Fibroblast of skin of back (primary cell): Measurements from ENCODE around the gene TGFBR2.

Source experiments
- DNase-seq: peaks from one replicate; pipeline ENCODE4 v3.0.0-alpha.2; 2013

The TGFBR2 gene

GRCh38 chr3:30694148-30694547 is 87.7 kb downstream of the TGFBR2 start:
- DNase-seq = no peak

DNA sequence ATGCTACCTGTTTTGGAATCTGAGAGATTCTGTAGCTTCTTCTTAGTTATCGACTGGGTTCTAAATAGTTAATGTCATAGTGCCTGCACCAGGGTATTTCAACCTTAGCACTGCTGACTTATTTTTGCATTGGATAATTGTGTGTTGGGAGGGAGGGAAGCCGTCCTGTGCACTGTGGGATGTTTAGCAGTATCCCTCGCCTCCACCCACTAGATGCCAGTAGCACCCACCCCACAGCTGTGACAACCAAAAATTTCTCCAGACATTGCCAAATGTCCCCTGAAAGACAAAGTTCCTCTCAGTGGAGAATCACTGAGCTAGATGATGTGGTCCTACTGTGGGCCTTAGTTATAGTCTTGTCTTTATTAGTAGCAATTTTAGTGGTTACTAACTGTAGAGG is 88.3 kb downstream of the TGFBR2 start:
- DNase-seq = no peak

DNA sequence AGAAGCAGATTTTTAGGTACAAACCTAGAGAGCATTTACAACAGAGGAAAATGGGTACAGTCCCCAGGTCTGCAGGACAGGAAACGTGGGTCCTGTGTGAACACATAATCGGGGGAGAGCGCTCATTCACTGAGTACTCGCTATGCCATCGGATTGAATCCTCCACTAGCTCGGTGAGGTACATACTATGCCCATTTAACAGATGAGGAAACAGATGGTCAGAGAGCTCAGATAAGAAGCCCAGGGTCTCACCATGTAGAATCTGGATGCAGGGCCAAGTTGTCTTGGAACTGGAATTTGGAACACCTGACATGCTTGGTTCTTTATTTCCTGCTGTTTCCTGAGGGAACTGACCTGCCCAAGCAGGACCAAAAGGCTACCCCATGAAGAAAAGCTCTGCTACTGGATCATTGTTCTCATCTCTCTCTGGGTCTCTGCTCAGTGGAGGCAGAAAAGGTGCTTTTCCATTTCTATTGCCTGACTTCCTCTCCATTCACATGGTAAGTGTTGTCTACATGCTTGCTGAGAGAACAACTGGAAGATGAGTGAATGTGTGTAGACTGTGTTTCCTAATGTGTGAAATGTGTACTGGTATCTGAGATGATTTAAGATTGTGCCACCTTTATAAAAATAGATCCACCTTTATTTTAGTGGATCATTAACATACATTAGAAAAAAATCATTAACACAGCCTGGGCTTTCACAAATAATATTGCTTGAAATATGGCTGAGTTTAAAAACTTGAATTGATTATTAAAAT is 89.1 kb downstream of the TGFBR2 start:
- DNase-seq = no peak

- no peak for DNase-seq
These were observed 90.0 kb downstream of the TGFBR2 start for GRCh38 chr3:30696403-30696819.

- DNase-seq = no peak
These were observed 90.5 kb downstream of the TGFBR2 start for GRCh38 chr3:30696896-30697295.

DNA sequence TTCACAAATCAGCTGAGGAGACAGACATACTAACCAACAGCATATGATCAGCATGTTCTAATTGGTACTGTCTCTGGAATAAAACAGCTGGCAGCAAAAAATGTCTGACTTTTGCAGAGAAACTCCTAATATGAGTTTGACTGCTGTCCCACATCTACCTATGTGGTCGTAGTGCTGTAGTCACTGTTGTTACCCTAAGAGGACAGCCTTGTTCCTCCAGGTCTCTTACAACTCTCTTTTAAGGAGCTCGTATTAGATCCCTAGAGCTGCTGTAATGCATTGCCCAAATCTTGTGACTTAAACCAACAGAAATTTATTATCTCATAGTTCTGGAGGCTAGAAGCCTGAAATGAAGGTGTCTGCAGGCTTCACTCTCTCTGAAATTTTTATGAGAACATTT is 92.1 kb downstream of the TGFBR2 start:
- DNase-seq = no peak

- no peak for DNase-seq
These were observed 93.5 kb downstream of the TGFBR2 start for GRCh38 chr3:30699927-30700326.

GRCh38 chr3:30700702-30701321 is 94.4 kb downstream of the TGFBR2 start:
- no peak for DNase-seq

DNA sequence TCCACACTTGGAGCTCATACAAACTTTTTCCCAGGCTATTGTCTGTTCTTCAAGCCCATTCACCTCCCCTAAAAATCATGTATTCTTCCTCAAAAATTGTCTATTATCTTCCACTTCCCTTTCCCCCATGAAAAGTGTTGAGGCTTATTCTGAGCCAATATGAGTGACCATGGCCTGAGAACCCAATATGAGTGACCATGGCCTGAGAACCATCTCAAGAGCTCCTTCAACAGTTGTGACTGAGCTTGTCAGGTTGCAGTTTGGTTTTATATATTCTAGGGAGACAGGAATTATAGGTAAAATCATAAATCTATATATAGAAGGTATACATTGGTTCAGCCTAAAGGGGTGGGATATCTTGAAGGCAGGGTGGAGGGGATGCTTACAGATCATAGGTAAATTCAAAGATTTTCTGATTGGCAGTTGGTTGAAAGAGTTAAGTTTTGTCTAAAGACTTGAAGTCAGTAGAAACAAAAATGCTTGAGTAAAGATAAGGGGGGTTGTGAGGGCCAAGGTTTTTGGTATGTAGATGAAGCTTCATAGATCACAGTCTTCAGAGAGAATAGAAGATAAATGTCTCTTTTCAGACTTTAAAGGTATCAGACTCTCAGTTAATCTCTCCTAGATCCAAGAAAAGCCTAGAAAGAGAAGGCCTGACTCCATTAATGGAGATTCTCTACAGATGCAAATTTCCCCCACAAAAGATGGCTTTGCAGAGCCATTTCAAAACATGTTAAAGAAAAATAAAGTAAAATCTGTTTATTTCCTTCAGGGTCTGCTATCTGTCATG is 95.8 kb downstream of the TGFBR2 start:
- DNase-seq = no peak

GRCh38 chr3:30702828-30703397 is 96.5 kb downstream of the TGFBR2 start:
- DNase-seq = no peak

GRCh38 chr3:30704931-30705890 is 98.8 kb downstream of the TGFBR2 start:
- DNase-seq = no peak

- DNase-seq = no peak
These were observed 101.4 kb downstream of the TGFBR2 start for GRCh38 chr3:30707825-30708224.

- DNase-seq = no peak
These were observed 102.1 kb downstream of the TGFBR2 start for GRCh38 chr3:30708472-30708871.

DNA sequence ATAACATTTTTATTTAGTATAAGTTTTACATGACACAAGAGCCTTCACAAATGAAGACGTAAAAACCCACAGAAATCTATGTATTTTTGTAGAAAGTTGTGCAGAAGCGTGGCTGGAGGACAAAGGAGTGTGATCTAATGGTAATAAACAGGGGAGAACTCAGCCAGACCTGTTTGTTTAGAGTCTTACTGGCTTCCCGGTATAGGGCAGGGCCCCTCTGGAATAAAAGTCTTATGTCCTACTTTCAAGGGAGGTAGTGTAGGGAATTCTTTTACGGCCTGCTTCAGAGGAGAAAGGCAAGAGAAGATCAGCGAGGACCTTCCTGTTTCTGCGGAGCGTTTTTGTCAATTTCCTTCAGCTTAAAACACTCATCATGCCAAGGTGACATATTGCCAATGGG is 103.6 kb downstream of the TGFBR2 start:
- no peak for DNase-seq

- DNase-seq = no peak
These were observed 104.8 kb downstream of the TGFBR2 start for GRCh38 chr3:30711151-30711550.

DNA sequence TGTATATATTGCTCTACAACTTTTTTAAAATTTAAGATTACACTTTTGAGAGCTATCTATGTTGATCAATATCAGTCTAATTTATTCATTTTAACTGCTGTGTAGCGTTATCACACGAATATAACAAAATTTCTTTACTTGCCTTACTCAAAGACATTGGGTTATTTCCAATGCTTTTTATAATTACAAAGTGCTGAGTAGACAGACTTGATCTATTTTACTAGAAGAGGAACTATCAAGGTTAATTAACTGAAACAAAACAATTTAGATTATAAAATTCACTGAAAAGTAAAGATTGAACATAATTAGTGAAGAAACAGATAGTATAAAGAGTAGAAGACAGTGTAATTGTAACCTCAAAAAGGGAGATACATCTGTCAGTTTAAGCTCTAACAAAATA is 105.5 kb downstream of the TGFBR2 start:
- DNase-seq = no peak

GRCh38 chr3:30712991-30713390 is 106.6 kb downstream of the TGFBR2 start:
- no peak for DNase-seq

DNA sequence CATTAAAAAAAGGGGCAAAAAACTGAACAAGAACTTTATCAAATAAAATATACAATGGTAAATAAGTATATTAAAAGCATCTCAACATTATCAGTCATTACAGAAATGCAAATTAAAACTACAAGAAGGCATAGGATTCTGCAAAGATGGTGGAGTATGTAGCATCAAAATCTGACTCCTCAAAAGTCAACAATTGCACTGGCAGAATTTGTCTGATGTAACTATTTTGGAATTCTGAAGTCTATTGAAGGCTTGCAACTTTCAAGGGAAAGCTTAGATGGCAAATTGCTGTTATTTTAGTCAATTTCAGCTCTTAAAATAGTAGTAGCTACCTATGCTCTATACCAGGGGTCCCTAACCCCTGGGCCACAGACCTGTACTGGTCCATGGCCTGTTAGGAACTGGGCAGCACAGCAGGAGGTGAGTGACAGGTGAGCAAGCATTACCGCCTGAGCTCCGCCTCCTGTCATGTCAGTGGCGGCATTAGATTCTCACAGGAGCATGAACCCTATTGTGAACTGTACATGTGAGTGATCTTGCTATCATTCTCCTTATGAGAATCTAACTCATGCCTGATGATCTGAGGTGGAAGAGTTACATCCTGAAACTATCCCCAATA is 107.6 kb downstream of the TGFBR2 start:
- DNase-seq = peak; percentile 61

DNA sequence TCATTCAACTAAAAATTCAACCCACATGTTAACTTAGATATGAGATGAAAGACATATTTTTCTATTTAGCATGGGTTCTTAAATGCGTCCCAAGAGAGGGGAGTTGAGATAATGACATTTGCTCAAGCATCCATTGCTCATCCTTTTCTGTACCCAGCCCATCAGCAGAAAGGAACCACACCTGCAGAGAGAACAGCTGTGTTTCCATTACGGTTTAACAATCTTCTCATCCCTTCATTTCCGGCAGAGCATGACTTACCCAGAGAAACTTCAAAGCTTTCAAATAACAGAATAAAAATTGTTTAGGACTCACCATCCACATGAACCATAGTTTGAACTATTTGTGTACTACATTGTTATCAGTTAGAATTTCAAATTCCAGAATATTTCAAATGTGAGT is 113.1 kb downstream of the TGFBR2 start:
- DNase-seq = no peak

GRCh38 chr3:30720586-30721313 is 114.3 kb downstream of the TGFBR2 start:
- peak; percentile 33 for DNase-seq

DNA sequence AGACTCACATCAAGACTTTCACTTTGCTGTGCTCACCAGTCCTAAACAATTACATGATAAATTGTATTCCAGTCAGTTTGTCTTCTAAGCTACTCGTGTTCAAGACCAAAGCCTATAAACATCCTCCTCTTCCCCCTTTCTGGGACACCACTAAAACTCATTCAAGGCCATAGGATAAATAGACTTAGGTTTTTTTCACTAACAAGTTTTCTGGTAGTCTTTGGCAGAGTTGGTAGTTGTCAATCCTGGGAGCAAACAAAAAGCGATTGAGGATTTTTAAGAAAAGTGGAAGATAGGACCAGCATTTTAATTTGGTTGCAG is 114.9 kb downstream of the TGFBR2 start:
- no peak for DNase-seq
